ENCODE data around the gene PHF2. TPM values are rescaled to one million over a fixed set of nuclear protein-coding genes. Genes with fewer than 3 reads are reported as not detected.

The PHF2 gene
- total RNA-seq, 4 donors from 2014 or later: 22.6 to 40.2 (median 28.4) TPM

DNA sequence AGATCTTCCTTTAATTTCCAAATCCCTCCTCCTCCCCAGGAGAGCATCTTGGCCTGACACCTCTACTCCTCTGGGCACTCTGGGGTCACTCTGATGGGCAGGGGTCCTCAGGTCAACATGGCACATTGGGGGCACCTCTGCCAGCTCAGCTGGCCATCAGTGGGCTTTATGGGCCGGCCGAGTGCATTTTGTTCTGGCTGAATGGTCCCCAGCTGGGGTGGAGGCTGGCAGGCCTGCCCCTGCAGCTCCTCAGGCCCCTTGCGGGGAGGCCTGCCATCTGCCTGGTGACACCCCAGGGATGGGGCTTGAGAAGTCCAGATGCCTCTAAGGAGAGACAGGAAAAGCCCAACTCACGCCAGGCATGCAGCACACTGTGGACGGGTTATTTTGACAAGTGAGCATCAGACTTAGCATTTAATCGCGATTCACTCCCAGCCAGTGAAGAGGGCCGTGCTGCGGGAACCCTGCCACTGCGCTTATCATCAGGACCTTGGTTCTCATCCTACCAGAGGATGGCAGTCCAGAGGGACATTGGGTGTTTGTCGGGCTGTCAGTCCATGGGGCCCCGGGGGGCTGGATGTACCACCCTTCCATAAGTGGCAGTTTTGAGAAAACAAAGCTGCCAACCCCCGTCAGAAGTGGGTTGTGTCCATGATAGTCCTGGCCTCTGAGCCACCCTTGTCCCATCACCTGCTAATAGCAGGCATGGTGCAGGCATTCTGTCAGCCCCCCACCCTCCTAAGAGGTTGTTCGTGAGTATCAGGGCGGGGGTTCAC lies 21.7 kb downstream of the PHF2 start:
- Histone ChIP-seq H3K27ac (no peak overlapping the region), H3K9me3 (no peaks in the 10 kb centered on the region), H3K4me3 (no peak overlapping the region), H3K27me3 (no peaks in the 10 kb centered on the region), H3K4me1 (peaks cover 48% of the 10 kb centered on the region), H3K36me3 (no peaks in the 10 kb centered on the region)
- peak; percentile 52 to 67 for DNase-seq (ENCODE audit: low spot score in 2 of 2)
- WGBS: 85% methylated on average over 12 of the region's 15 CpGs
- TF ChIP-seq EP300 (IDR thresholded peaks at IDR 0.05): no peak
- no peak for TF ChIP-seq CTCF (IDR thresholded peaks at IDR 0.05)
- no peak for TF ChIP-seq POLR2A (IDR thresholded peaks at IDR 0.05)
- no peak for TF ChIP-seq POLR2AphosphoS5 (IDR thresholded peaks at IDR 0.05)

DNA sequence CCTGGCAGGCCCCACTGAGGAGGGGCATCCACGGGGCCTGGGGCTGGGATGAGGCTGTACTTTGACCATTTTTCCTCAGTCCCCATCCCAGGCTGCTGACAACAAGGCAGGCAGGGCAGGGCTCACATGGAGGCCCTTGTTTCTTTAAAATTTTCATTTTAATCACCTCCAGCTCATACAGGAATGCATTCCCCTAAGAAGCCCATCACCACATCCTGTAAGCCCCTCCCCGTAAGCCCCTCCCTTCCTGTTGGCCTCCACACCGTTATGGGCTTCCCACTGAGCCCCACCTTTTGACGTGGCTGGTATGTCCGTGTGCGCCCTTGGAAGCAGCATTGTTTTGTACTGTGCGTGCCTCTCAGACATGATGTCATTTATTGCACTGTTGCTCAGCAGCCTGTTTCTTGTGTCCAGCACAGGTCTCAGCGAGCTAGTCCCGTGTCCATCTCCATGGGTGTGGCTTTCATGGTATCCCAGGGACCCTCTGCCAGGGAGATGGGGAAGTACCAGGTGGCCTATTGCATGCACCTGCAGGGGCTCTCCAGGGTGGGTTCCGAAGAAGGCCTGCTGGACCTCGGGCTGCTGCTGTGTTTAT lies 22.4 kb downstream of the PHF2 start:
- H3K4me1 ChIP-seq: peaks cover 42% of the 10 kb centered on the region
- no peak for TF ChIP-seq POLR2AphosphoS5 (IDR thresholded peaks at IDR 0.05)
- no peak for TF ChIP-seq EP300 (IDR thresholded peaks at IDR 0.05)
- no peak for TF ChIP-seq CTCF (IDR thresholded peaks at IDR 0.05)
- TF ChIP-seq POLR2A (IDR thresholded peaks at IDR 0.05): no peak
- H3K9me3 ChIP-seq: no peaks in the 10 kb centered on the region
- 69% methylated on average over 11 of the region's 11 CpGs for WGBS
- no peak overlapping the region for H3K27ac ChIP-seq
- no peaks in the 10 kb centered on the region for H3K27me3 ChIP-seq
- DNase-seq (ENCODE audit: low spot score in 2 of 2): peak in 1 of 2 donors; percentile 62
- no peak overlapping the region for H3K4me3 ChIP-seq
- no peaks in the 10 kb centered on the region for H3K36me3 ChIP-seq

DNA sequence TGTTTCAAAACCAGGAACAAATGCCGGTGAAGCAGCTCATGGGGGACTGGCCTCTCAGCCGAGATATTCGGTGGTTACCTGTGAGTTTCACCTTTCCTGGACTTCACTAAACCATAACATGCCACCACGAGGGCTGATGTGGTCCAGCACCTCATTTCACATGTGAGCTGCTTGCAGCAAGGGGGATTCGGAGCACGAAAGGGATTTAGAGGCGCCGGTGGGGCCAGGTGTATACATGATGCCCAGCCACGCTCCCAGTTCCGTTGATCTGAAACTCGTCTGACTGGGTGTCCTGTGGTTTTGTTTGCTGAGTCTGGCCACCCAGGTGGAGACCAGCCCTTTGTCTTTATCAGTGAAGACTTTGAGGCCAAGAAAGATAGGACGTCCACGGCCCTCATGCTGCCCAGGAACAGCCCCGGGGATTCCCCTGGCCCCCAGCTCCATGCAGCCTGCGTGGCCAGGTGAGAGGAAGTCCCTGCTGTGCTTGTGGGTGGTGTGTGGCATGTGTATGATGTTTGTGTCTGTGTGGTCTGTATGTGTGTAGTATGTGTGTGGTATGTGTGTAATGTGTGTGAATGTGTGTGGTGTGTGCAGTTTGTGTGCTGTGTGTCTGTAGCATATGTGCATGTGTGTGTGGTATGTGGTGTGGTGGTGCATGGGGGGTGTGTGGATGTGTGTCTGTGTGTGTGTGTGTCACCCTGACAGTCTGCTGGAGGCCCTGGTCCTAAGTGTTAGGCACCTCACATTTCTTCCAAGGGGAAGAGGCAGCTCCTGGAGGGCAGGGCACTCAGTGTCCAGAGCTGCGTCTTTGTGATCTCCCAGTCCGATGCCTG lies 23.4 kb downstream of the PHF2 start:
- H3K4me1 ChIP-seq: peaks cover 31% of the 10 kb centered on the region
- no peak for TF ChIP-seq POLR2A (IDR thresholded peaks at IDR 0.05)
- no peak for TF ChIP-seq EP300 (IDR thresholded peaks at IDR 0.05)
- no peak for TF ChIP-seq CTCF (IDR thresholded peaks at IDR 0.05)
- TF ChIP-seq POLR2AphosphoS5 (IDR thresholded peaks at IDR 0.05): no peak
- no peak overlapping the region for H3K27ac ChIP-seq
- no peaks in the 10 kb centered on the region for H3K9me3 ChIP-seq
- H3K4me3 ChIP-seq: no peak overlapping the region
- 61% methylated on average over 13 of the region's 17 CpGs for WGBS
- H3K27me3 ChIP-seq: no peaks in the 10 kb centered on the region
- no peaks in the 10 kb centered on the region for H3K36me3 ChIP-seq
- DNase-seq (ENCODE audit: low spot score in 2 of 2): peak; percentile 40 to 70

DNA sequence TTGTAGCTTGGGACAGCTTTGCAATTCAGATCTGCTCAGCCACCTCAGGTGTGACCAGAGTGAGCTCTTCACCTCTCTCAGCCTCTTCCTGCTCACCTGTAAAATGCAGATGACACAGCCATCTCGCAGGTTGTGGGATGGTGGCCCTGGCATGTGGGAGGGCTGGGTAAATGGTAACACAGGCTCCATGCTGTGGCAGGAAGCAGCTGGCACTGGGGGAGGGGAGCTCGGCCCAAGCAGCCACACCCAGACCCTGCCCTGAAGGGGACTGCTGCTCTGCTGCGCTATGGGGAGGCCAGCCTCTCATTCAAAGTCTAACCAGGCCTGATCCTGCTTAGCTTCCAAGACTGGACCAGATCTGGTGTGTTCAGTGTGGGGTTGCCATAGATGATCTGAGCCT lies 24.1 kb downstream of the PHF2 start:
- no peaks in the 10 kb centered on the region for H3K36me3 ChIP-seq
- H3K9me3 ChIP-seq: no peaks in the 10 kb centered on the region
- 11% methylated on average over 1 of the region's 3 CpGs for WGBS
- no peak for TF ChIP-seq POLR2A (IDR thresholded peaks at IDR 0.05)
- no peak for TF ChIP-seq POLR2AphosphoS5 (IDR thresholded peaks at IDR 0.05)
- H3K27ac ChIP-seq: no peak overlapping the region
- H3K4me3 ChIP-seq: no peak overlapping the region
- peaks cover 29% of the 10 kb centered on the region for H3K4me1 ChIP-seq
- DNase-seq (ENCODE audit: low spot score in 2 of 2): peak in 1 of 2 donors; percentile 70
- no peaks in the 10 kb centered on the region for H3K27me3 ChIP-seq

DNA sequence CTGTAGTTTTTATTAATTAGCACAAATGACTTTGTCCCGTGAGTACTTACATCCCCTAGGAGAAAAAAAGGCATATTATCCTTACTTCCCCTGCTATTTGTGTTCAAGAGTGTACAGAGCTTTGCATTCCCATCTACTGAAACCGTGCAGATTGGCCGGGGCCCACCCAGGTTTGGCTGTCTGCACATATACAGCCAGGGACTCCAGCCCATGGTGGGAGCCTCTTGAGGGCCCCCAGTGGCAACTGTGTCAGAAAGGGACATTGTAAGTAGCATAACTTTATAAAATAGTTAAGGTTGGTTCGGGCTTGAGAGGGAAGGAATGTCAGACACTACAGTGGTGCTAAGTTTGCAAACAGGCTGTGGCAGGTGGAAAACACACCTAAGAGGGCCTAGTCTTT lies 24.7 kb downstream of the PHF2 start:
- peak in 1 of 2 donors; percentile 70 for DNase-seq (ENCODE audit: low spot score in 2 of 2)
- TF ChIP-seq CTCF (IDR thresholded peaks at IDR 0.05) (no peak), EP300 (IDR thresholded peaks at IDR 0.05) (no peak), POLR2A (IDR thresholded peaks at IDR 0.05) (no peak), POLR2AphosphoS5 (IDR thresholded peaks at IDR 0.05) (no peak)
- 87% methylated on average over 4 of the region's 4 CpGs for WGBS
- H3K4me1 ChIP-seq: peaks cover 28% of the 10 kb centered on the region
- H3K9me3 ChIP-seq: no peaks in the 10 kb centered on the region
- H3K4me3 ChIP-seq: no peak overlapping the region
- H3K27ac ChIP-seq: no peak overlapping the region
- H3K27me3 ChIP-seq: no peaks in the 10 kb centered on the region
- H3K36me3 ChIP-seq: no peaks in the 10 kb centered on the region

Data from suprapubic skin (tissue), 4 donors.